A673 (cell line): Measurements from ENCODE around the gene EOLA1. TPM values are rescaled to one million over a fixed set of nuclear protein-coding genes. Genes with fewer than 3 reads are reported as not detected.

Experiments used
- BruUV-seq: library from RNA; stranded (reverse); fragments of 400-500 nt; replicated peaks from 2 replicates; lab custom pipeline; 2021; lab: Mats Ljungman, UMichigan
- CTCF ChIA-PET: fragments of 300-600 bp; sonication (Branson Sonifier 250); formaldehyde crosslinking; loops from one replicate; lab custom pipeline; 2022; ENCODE audit warnings: antibody characterized with exemption; lab: Charles Lee
- POLR2A ChIA-PET: fragments of 300-600 bp; sonication (Branson Sonifier 250); formaldehyde crosslinking; loops from one replicate; lab custom pipeline; 2022; ENCODE audit warnings: antibody characterized with exemption; ENCODE audit not compliant: low non-redundant PET; lab: Charles Lee
- DNase-seq: peaks from one replicate; pipeline ENCODE4 v3.0.0-alpha.2; 2015; ENCODE audit warnings: low spot score
- H3K27ac ChIP-seq: fragments of 200-600 bp; sonication (generic); 2 replicates; pipeline ENCODE4 v1.5.1; 2016; ENCODE audit warnings: mixed run types, low read depth, mild to moderate bottlenecking, mixed read lengths, antibody characterized with exemption, low read length; ENCODE audit not compliant: poor library complexity, severe bottlenecking
- H3K27me3 ChIP-seq: fragments of 200-600 bp; sonication (generic); replicated peaks from 2 replicates; pipeline ENCODE4 v1.6.1; 2017; ENCODE audit warnings: mixed run types, low read depth, mild to moderate bottlenecking, mixed read lengths, antibody characterized with exemption, low read length; ENCODE audit not compliant: insufficient read depth, poor library complexity
- H3K36me3 ChIP-seq: fragments of 200-600 bp; sonication (generic); 2 replicates; pipeline ENCODE4 v1.6.1; 2016; ENCODE audit warnings: mixed run types, mild to moderate bottlenecking, mixed read lengths, antibody characterized with exemption, low read length; ENCODE audit not compliant: insufficient read depth, poor library complexity, severe bottlenecking
- H3K4me1 ChIP-seq: fragments of 200-600 bp; sonication (generic); 2 replicates; pipeline ENCODE4 v1.6.1; 2017; ENCODE audit warnings: mixed run types, mild to moderate bottlenecking, mixed read lengths, antibody characterized with exemption, low read length; ENCODE audit not compliant: insufficient read depth, poor library complexity, severe bottlenecking
- H3K4me3 ChIP-seq: fragments of 200-600 bp; sonication (generic); 2 replicates; pipeline ENCODE4 v1.5.1; 2016; ENCODE audit warnings: low read depth, mixed run types, mild to moderate bottlenecking, mixed read lengths, low read length; ENCODE audit not compliant: poor library complexity, severe bottlenecking
- H3K9me3 ChIP-seq: fragments of 200-600 bp; sonication (generic); 2 replicates; pipeline ENCODE4 v1.6.1; 2016; ENCODE audit warnings: mixed run types, low read depth, mild to moderate bottlenecking, mixed read lengths, antibody characterized with exemption, low read length; ENCODE audit not compliant: poor library complexity, severe bottlenecking
- EZH2 ChIP-seq: fragments of 200-600 bp; sonication (generic); IDR thresholded peaks from 2 replicates; pipeline ENCODE4 v1.6.1; 2017; ENCODE audit warnings: borderline replicate concordance, low read depth, mild to moderate bottlenecking, mixed read lengths, antibody characterized with exemption, low read length; ENCODE audit not compliant: poor library complexity, severe bottlenecking
- intact Hi-C: fragments of 100-400 bp; cut with micrococcal nuclease; formaldehyde crosslinking; loops from one replicate; pipeline ENCODE4 v1.10.0; 2022; ENCODE audit not compliant: unreplicated experiment
- total RNA-seq: library from RNA; stranded (reverse); gene quantifications from 2 replicates; pipeline ENCODE4 v1.2.3, GENCODE V29; 2021
- TF ChIP-seq, protein P1 (sequence below): fragments of 300-800, 200-600 bp; sonication (generic); conservative IDR thresholded peaks from 2 replicates; pipeline ENCODE4 v1.5.1; 2017; ENCODE audit warnings: low read depth, mild to moderate bottlenecking, antibody characterized with exemption, low read length, moderate library complexity, mixed read lengths

EOLA1 gene
- total RNA-seq, 1 experiment from 2014 or later, result 15.3 TPM

DNA sequence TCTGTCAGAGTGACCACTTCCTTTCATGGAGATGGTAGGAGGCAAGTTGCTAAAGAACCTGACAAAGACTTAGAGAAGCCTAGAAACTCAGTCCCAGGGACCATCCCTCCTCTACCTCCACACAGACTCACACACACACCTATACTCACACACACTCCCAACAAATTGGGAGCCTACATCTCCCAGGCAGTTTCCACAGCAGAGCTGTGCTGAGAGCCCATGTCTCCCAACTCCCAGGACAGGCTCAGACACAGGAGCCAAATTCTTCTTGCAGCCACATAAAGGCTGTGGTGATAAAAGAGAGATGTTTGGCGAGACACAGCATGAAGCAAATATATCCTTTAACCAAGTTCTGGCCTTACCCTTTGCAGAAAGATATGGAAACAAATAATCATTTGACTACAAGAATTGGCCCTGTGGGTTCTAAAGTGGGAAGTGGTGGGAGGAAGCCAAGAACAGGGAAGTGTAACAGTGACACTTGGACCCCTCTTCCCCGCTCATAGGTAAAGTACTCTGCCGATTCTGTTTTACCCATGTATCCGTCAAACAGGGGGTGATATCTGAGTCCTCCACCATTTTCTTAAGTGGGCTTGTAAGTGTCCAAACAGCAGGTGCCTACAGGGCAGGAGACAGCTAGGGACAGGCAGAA, 24.7 kb upstream of the EOLA1 start:
- no peaks in the 10 kb centered on the region for H3K27me3 ChIP-seq
- ChIA-PET CTCF (no interaction called here), POLR2A (interaction anchor here (0.6 kb wide), 1 partner anchor 15 kb away, joined by 4 read pairs; no protein-coding TSS in a partner anchor)
- DNase-seq, result no peak
- H3K27ac ChIP-seq, result no peak overlapping the region
- intact Hi-C loops, result no loop called here
- H3K4me3 ChIP-seq, result no peak overlapping the region
- no TSS peak for BruUV-seq
- no peaks in the 10 kb centered on the region for H3K9me3 ChIP-seq
- no peaks in the 10 kb centered on the region for H3K4me1 ChIP-seq
- TF ChIP-seq EZH2, result no peak
- TF ChIP-seq, protein P1, sequence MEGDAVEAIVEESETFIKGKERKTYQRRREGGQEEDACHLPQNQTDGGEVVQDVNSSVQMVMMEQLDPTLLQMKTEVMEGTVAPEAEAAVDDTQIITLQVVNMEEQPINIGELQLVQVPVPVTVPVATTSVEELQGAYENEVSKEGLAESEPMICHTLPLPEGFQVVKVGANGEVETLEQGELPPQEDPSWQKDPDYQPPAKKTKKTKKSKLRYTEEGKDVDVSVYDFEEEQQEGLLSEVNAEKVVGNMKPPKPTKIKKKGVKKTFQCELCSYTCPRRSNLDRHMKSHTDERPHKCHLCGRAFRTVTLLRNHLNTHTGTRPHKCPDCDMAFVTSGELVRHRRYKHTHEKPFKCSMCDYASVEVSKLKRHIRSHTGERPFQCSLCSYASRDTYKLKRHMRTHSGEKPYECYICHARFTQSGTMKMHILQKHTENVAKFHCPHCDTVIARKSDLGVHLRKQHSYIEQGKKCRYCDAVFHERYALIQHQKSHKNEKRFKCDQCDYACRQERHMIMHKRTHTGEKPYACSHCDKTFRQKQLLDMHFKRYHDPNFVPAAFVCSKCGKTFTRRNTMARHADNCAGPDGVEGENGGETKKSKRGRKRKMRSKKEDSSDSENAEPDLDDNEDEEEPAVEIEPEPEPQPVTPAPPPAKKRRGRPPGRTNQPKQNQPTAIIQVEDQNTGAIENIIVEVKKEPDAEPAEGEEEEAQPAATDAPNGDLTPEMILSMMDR, result no peak
- H3K36me3 ChIP-seq, result no peaks in the 10 kb centered on the region

DNA sequence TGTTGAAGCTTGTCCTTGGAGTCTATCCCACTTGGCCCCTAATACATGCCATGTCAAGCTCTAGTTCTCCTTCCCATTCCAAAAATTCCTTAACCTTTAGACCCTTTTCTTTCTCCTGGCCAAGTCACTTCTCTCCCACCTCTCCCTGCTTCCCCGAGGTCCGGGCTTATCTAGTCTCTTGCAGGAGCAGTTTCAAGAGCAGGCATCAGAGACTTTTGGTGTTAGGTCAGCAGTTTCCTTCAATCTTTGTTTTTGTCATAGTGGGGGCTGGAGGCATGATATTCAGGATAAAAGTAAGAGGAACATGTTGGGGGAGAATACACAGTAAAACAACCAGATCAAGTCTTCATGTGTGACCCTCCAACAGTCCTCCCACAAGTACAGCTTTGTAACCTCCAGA, 24.2 kb upstream of the EOLA1 start:
- Histone ChIP-seq H3K4me3 (no peak overlapping the region), H3K27ac (no peak overlapping the region), H3K36me3 (no peaks in the 10 kb centered on the region), H3K9me3 (no peaks in the 10 kb centered on the region), H3K27me3 (no peaks in the 10 kb centered on the region), H3K4me1 (no peaks in the 10 kb centered on the region)
- DNase-seq, result no peak
- ChIA-PET POLR2A (interaction anchor here (0.6 kb wide), 1 partner anchor 16 kb away, joined by 4 read pairs; no protein-coding TSS in a partner anchor), CTCF (no interaction called here)
- BruUV-seq, result no TSS peak
- intact Hi-C loops, result no loop called here
- TF ChIP-seq, protein P1, result no peak
- TF ChIP-seq EZH2, result no peak

DNA sequence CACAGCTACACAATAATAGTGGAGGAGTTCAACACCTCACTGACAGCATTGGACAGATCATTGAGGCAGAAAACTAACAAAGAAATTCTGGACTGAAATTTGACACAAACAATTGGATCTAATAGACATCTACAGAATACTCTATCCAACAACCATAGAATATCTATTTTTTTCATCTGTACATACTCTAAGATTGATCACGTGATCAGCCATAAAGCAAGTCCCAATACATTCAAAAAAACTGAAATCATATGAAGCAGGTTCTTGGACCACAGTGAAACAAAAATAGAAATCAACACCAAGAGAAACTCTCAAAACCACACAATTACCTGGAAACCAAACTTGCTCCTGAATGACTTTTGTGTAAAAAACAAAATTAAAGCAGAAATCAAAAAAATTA, 23.5 kb upstream of the EOLA1 start:
- DNase-seq, result no peak
- no TSS peak for BruUV-seq
- H3K9me3 ChIP-seq, result no peaks in the 10 kb centered on the region
- H3K4me3 ChIP-seq, result no peak overlapping the region
- no peaks in the 10 kb centered on the region for H3K4me1 ChIP-seq
- POLR2A ChIA-PET, result no interaction called here
- H3K27ac ChIP-seq, result no peak overlapping the region
- intact Hi-C loops, result no loop called here
- TF ChIP-seq, protein P1, result no peak
- TF ChIP-seq EZH2, result no peak
- no peaks in the 10 kb centered on the region for H3K27me3 ChIP-seq
- no peaks in the 10 kb centered on the region for H3K36me3 ChIP-seq
- CTCF ChIA-PET, result no interaction called here
